ENCODE data around the gene C19orf25. TPM values are rescaled to one million over a fixed set of nuclear protein-coding genes. Genes with fewer than 3 reads are reported as not detected.
A peak's percentile ranks its signal among the peaks of the same experiment; 100 is the strongest.

Gene C19orf25
- total and polyA plus RNA-seq, 9 of the 15 experiments (the other 6 are each of a cell fraction or from before 2014, with no cell fraction given), result 0.79 to 96.0 (median 36.1) TPM

GRCh38 chr19:1507763-1508506 lies 28.9 kb upstream of the C19orf25 start (continued):
- TF ChIP-seq ZNF175 (CRISPR knock-in tag; IDR thresholded peaks at IDR 0.05; ENCODE audit: low read depth), result no peak
- no peak for TF ChIP-seq NR2C2 (CRISPR knock-in tag; IDR thresholded peaks at IDR 0.05)
- TF ChIP-seq NR2C2 (tag; IDR thresholded peaks at IDR 0.05), result peak; percentile 57; the same call in 1 of the 2 replicates
- peak; percentile 96 for TF ChIP-seq CREM (IDR thresholded peaks at IDR 0.05; ENCODE audit: low read depth)
- peak; percentile 83; the same call in 1 of the 2 replicates for TF ChIP-seq KLF1 (tag; IDR thresholded peaks at IDR 0.05)

GRCh38 chr19:1507192-1507660 lies 28.2 kb upstream of the C19orf25 start:
- intact Hi-C loops (cut with micrococcal nuclease), result no loop called here
- Histone ChIP-seq H3K27me3 (ENCODE audit: control insufficient read depth in 2 of 2, insufficient read depth in 2 of 2, low read length in 2 of 2) (no peaks in the 10 kb centered on the region), H3K79me2 (ENCODE audit: control insufficient read depth, insufficient read depth, low read length) (peaks cover 4% of the 10 kb centered on the region; the same call in 1 of the 3 replicates), H3K27ac (ENCODE audit: extremely low read depth, low read depth, low read length) (peak overlapping the region; percentile 90), H3K4me3 (peak overlapping the region; percentile 58), H3K4me2 (ENCODE audit: insufficient read depth, low read length) (peak overlapping the region; percentile 96), H3K9me1 (ENCODE audit: control insufficient read depth, insufficient read depth, low read length) (no peaks in the 10 kb centered on the region), H3K4me1 (replicated peaks in 1 of 2; ENCODE audit: control insufficient read depth in 2 of 2, insufficient read depth in 2 of 2, low read length in 2 of 2) (peaks cover 12 to 66% of the 10 kb centered on the region in 2 experiments), H2AFZ (ENCODE audit: low read depth, low read length) (peak overlapping the region; percentile 75), H3K9ac (ENCODE audit: insufficient read depth in 1 of 2, low read depth in 2 of 2, low read length in 2 of 2) (peak overlapping the region; percentile 77 to 86), H3K9me3 (replicated peaks; ENCODE audit: control insufficient read depth, insufficient read depth, low read depth, low read length) (no peaks in the 10 kb centered on the region), H4K20me1 (replicated peaks; ENCODE audit: control insufficient read depth, insufficient read depth, low read length) (no peaks in the 10 kb centered on the region), H3K36me3 (ENCODE audit: control insufficient read depth, insufficient read depth, low read length) (peaks cover 14% of the 10 kb centered on the region; the same call in 2 of the 3 replicates)
- FAIRE-seq (no peak), DNase-seq (ENCODE audit: extremely low read depth in 1 of 4, low spot score in 3 of 4) (no peak), ATAC-seq (no peak)
- TF ChIP-seq ZNF780A (CRISPR knock-in tag; IDR thresholded peaks at IDR 0.05) (no peak), ZNF445 (CRISPR knock-in tag; IDR thresholded peaks at IDR 0.05; ENCODE audit: low read depth) (no peak), POLR2G (IDR thresholded peaks at IDR 0.05; ENCODE audit: low read depth, low read length) (peak; percentile 52), ZBTB7A (IDR thresholded peaks at IDR 0.05; ENCODE audit: borderline replicate concordance, control insufficient read depth, low read depth, low read length) (peak; percentile 16; the same call in 1 of the 2 replicates), RBFOX2 (IDR thresholded peaks at IDR 0.05; ENCODE audit: low read depth, low read length) (0 out of 2 replicates have a peak, but pooled peaks have one; percentile 10), ZNF282 (CRISPR knock-in tag; IDR thresholded peaks at IDR 0.05) (0 out of 2 replicates have a peak, but pooled peaks have one; percentile 11), ZNF143 (CRISPR knock-in tag; IDR thresholded peaks at IDR 0.05) (0 out of 2 replicates have a peak, but pooled peaks have one; percentile 30), POLR2A (conservative IDR thresholded peaks at IDR 0.05) (0 out of 2 replicates have a peak, but pooled peaks have one; percentile 10), CBFB (CRISPR knock-in tag; IDR thresholded peaks at IDR 0.05) (peak; percentile 10; the same call in 1 of the 2 replicates), RNF219 (CRISPR knock-in tag; IDR thresholded peaks at IDR 0.05) (no peak)
- no TSS peak for BruUV-seq (replicated peaks)
- CTCF ChIA-PET (ENCODE audit: low intra/inter-chr PET ratio), result no interaction called here
- POLR2A ChIA-PET, result no interaction called here
- in situ Hi-C loops (cut with MboI), result loop anchor here (5.0 kb wide), 1 partner anchor 50 kb away; no protein-coding TSS in a partner anchor
- WGBS (ENCODE audit: insufficient coverage, low coverage, missing lambda C conversion rate), result 41% methylated on average over 21 of the region's 23 CpGs

Data from K562 (cell line).